ENCODE data around the gene ATG7.
"Not testable (repeated sequence)": the region's sequence is repeated elsewhere in the genome, so short reads cannot be mapped to it uniquely, and the experiment has no call there.

ATG7 gene

DNA sequence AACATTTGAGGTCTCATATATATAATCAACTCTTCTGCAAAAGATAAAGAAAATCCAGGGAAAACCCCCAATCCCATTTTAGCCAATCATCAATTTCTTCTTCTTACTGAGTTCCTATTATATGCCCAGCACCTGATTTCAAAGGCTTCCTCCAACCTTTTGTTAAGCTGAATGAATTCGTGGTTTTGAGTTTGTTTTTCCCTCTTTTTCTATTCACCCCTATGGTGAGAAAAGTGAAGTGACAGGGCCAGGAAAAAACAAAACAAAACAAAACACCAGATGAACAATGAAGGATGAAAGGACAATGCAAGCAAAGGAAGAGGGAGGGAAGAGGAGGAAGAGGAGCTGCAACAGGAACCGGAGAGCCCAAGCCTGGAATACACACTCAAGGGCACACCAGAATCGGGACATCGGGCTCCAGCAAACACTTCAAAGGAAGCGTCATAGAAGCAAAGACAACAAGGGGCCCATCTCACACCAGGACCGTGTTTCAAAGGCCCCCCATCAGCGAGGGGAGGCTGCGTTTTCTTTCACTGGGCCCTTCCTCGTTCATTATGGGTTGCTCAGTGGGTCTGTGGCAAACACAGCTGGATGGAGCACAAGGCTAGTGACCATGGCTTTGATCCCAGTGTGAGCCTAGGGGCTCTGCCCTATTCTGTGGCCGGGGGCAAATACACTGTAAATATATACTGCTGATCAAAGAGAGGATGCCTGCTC is 321.3 kb downstream of the ATG7 start:
- DNase-seq (ENCODE audit: low spot score) = no peak

DNA sequence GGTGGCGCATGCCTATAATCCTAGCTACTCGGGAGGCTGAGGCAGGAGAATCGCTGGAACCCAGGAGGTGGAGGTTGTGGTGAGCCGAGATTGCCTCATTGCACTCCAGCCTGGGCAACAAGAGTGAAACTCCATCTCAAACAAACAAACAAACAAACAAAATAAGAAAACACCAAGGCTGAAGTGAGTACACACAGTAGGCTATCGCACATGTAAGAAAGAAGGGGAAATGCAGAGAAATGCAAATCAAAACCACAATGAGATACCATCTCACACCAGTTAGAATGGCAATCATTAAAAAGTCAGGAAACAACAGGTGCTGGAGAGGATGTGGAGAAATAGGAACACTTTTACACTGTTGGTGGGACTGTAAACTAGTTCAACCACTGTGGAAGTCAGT is 322.8 kb downstream of the ATG7 start:
- DNase-seq (ENCODE audit: low spot score) = not testable (repeated sequence)

DNA sequence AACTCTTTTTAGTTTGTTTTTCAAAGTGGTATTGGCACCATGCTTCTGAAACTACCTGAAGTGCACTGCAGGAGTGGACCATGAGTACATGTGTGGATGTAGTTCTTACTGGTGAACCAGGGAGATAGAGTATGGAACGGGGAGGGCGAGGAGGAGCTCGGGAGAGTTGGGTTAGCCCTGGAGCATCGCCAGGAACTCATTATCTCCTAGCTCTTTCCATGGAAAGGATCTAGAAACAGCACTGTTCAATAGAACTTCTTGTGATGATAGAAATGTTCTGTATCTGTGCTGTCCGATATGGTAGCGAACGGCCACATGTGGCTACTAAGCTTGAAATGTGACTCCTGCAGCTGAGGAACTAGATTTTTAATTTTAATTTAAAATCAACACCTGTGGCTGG is 324.2 kb downstream of the ATG7 start:
- no peak for DNase-seq (ENCODE audit: low spot score)

DNA sequence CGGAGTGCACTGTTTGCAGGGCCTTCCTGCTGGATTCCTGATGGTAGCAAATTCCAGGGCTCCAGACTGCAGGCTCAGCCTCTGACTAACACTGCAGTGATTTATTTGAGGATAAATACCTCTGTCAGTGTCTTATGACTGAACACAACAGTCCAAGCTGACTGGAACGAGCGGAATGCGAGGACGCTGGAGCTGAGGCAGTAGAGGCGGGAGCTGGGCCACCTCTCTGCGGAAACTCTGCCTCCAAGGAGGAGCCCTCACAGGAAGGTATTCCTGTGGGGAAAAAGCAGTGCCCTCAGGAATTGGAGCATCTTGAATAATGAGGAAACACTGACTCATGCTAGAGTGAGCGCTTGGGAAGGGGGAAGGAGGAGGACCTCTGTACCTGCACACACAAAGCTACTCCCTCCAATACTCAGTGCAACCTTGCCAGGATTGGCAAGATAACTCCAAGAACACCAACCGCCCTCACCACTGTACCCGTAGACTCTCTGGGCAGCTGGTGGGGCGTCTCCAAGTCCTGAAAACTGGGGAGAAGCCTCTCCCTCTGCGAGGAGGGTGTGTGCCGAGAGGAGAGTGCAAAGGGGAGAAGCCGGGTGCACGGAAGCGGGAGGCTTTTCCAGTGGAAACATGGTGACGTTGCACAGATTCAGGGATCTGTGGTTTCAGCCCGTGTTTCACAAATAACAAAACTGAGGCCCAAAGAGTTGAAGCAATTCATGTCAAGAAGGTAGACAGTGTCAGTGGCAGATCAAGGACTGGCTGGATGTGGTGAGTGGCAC is 328.5 kb downstream of the ATG7 start:
- peak; percentile 14 for DNase-seq (ENCODE audit: low spot score)

DNA sequence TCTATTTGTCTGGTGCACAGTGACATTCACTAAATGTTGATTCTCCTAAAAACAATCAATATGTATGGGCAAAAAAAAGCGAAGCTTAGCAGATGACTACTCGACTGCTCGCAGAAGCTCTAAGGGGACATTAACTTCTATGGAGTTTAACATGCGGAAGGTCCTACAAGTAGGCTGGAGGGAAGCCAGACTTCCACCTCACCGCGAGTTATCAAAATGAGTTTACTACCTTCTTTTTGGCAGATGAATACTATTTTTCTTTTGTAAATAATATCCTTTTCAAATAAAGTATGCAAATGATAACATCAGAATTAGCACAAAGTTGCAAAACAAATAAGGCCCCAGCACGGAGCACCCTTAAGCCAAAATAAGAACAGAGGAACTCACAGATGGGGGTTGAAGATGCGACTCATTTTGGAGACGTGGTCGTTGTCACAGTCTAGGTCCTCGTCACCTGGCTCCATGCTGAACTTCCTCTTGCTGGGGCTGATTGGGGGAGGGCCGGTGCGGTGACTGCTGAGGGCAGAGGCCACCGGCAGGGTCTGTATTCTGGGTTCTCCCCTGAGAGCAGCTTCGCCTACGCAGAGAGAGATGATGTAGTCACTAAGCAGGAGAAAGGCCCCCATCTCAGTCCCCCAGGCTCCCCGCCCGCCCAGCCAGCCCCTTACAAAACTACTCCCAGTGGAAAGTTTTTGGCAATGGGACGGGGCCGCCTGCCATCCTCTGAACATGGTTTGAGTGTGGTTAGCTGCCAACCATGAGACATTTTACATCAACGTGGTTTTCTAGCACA is 329.4 kb downstream of the ATG7 start:
- no peak for DNase-seq (ENCODE audit: low spot score)

DNA sequence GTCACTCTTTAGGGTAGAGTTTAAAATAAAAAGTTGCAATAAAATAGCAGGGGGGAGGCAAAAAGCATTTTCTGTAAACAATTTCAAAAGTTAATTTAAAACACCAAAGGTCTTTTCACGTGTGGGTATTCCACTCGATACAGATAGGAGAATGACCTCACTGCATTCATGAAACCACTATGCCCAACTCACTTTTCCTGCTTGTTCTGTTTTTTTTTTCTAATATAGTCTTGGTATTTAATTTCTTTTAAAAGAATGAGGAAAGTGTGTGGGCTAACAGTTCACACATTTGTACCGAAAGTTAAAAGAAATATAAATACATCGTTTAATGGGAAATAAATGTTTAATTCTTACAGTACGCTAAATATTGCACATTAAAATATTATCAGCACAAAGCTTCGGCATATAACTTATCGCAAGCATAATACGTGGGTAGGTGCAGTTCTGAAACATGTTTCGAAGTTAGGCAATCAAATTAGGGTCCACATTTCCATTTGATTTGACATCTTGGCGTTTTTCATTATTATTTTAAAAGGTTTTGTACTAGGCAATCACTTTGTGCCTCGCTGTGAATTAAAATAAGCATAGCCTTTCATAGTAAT is 330.1 kb downstream of the ATG7 start:
- DNase-seq (ENCODE audit: low spot score) = no peak

DNA sequence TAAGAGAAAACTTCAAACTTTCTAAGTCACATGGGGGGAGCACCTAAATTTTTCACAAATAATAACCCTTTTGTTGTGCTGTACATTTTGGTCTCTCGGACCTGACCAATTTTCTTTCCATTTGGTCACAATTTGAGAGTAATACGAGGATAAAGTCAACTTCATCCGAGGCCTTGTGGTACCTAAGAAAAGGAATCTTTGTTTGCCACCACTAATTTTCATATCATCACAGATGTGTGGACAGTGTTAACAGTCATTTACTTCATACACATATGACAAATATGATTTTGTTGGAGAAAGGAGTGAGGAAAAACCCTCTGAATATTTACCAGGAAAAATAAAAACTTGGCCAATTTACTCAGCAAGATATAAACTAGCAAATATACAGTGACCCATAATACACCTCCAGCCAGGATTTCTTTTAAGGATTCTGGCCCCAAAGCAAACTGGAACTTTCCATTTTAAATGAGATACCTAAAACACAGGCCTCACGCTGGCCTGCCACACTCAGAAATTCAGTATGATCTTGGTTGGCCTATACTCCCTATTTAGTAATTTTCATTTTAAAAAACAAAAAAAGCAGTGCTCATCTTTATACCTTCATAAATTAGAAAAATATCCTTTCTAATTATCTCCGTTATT is 330.8 kb downstream of the ATG7 start:
- no peak for DNase-seq (ENCODE audit: low spot score)

DNA sequence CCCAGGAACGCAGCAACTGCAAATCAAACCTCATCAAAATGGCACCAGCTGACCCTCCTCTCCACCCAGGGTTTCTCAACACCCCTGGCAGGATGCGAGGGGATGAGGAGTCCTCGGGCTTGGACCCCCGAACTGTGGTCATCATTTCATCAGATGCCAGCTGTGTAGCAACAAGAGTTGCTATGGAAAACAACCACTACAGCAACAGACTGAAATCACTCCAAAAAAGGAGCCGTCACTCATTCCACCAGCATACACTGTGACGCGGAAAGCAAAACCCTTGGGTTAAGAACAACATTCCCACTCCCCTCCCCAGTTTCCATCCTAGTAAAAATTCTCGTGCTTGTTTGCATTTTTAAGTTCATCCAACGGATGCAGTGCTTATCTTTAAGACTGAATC is 331.4 kb downstream of the ATG7 start:
- no peak for DNase-seq (ENCODE audit: low spot score)

DNA sequence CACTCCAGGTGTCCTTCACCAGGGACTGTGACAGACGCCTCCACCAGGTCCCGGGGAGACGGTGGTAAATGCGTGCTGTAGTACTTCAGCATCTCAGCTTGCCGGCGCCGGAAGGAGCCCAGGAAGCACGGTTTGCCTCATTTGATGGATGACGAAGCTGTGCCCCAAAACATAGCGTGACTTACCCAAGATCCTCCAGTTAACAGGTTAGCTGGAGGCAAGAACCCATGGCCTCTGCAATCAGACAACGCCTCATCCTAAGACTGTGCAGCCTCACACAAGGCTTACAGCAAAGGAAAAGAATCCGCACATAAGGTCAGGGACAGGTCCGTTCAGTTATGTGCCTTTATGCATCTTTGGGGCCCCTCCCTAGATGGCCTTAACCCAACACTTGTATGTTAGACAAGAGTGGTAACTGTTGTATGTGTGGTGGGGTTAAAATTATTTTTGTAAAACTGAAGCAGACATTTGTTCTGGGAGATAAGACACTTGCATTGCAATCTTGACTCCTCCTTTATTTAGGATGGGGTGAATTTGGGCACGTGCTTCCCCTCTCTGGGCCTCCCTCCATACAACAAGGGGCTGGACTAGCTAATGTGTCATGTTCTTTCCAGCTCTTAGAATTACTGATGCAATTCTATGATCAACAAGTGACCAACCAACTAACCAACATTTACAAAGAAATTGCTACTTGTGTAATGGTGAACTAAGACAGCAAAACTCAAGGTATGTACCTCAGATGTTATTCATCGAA is 332.1 kb downstream of the ATG7 start:
- DNase-seq (ENCODE audit: low spot score) = no peak

DNA sequence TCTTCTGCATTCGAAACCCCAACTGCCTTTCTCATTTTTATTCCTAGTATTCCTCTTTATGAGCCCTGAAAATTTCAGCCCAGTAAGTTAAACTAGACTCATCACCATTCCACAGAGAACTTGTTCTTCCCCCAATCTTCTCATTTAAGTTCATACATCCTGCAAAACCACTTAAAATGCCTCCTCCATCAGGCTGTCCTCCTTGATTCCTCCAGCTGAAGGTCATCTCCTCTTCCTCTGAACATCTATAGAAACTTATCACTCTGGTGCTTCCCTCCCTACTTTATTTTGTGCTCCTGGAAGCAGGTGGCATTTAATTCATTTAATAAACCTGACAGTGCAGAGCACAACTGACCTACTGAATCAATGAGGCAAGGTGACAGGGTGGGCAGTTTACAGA is 333.2 kb downstream of the ATG7 start:
- DNase-seq (ENCODE audit: low spot score) = no peak

DNA sequence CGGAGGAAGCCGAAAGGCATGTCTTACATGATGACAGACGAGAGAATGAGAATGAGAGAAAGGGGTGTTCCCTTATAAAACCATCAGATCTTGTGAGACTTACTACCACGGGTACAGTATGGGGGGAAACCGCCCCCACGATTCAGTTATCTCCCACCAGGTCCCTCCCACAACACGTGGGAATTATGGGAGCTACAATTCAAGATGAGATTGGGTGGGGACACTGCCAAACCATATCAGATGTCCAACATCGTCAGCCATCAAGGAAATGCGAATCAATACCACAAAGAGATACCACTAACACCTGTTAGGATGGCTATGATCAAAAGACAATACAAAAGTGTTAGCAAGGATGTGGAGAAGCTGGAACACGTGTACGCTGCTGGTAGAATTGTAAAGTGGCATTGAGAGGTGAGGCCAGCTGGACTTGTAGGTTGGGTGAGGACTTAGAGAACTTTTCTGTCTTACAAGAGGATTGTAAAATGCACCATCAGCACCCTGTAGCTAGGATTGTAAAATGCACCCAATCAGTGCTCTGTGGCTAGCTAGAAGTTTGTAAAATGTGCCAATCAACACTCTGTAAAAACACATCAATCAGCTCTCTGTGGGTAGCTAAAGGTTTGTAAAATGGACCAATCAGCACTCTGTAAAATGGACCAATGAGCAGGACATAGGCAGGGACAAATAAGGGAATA is 334.0 kb downstream of the ATG7 start:
- no peak for DNase-seq (ENCODE audit: low spot score)

DNA sequence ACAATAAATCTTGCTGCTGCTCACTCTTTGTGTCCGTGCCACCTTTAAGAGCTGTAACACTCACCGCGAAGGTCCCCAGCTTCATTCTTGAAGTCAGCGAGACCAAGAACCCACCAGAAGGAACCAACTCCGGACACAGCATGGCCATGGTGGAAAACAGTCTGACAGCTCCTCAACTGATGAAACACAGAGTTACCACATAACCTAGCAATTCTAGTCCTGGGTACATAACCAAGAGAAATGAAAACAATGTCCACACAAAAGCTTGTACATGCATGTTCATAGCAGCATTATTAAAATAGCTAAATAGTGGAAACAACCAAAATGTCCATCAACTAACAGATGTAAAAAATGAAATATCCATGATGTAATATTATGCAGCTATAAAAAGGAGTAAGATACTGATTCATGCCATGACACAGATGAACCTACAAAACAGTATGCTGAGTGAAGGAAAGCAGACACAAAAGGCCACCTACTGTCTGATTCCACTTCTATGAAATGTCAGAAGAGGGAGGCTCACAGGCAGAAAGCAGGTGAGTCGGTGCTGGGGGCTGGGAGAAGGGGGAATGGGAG is 334.8 kb downstream of the ATG7 start:
- DNase-seq (ENCODE audit: low spot score) = no peak

Data from SW480 (cell line).